ENCODE measurements around the gene KCNE4.

DNA sequence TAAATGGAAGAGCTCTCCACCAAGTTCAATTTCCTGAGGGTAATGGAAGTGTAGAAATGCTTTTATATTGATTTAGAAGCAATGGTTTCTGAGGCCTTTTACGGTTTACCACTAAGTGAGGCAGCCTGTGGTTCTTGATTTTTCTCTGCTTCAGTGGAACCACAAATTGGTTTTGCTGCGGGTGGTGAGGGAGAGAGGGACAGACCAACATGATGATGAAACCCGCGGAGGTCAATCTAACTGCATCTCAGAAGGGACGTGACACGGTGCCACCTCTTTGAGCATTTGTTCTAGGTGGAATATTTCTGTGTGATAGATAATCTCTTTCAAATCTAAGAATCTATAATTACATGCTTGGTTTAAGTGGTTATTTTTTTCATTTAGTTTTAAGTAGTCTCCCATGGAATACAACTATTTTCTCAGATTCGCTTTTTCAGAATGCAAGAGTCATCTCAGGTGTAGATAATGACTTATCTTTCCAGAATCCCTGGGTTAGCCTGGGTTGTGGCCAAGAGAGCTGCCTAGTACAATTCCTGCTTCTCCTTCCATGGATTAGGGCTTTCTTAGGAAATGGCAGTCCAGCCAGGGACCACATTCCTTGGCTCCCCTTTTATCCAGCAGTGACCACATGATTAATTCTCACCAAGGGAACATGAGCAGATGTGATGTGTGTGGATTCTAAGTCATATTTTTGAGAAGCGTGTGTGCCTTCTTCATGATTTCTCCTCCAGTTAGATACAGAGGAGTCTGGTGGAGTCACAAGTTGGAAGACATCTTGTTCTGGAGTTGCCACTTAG is 52.5 kb downstream of the KCNE4 start:
- TF ChIP-seq, protein P1, sequence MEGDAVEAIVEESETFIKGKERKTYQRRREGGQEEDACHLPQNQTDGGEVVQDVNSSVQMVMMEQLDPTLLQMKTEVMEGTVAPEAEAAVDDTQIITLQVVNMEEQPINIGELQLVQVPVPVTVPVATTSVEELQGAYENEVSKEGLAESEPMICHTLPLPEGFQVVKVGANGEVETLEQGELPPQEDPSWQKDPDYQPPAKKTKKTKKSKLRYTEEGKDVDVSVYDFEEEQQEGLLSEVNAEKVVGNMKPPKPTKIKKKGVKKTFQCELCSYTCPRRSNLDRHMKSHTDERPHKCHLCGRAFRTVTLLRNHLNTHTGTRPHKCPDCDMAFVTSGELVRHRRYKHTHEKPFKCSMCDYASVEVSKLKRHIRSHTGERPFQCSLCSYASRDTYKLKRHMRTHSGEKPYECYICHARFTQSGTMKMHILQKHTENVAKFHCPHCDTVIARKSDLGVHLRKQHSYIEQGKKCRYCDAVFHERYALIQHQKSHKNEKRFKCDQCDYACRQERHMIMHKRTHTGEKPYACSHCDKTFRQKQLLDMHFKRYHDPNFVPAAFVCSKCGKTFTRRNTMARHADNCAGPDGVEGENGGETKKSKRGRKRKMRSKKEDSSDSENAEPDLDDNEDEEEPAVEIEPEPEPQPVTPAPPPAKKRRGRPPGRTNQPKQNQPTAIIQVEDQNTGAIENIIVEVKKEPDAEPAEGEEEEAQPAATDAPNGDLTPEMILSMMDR (conservative IDR thresholded peaks at IDR 0.05; ENCODE audit: low read depth, low read length): no peak
- no peak for TF ChIP-seq EZH2 (IDR thresholded peaks at IDR 0.05; ENCODE audit: low read length, unreplicated experiment)

All from PC-3 (cell line).